Measurements from ENCODE around the gene PCGF3.

PCGF3 gene

DNA sequence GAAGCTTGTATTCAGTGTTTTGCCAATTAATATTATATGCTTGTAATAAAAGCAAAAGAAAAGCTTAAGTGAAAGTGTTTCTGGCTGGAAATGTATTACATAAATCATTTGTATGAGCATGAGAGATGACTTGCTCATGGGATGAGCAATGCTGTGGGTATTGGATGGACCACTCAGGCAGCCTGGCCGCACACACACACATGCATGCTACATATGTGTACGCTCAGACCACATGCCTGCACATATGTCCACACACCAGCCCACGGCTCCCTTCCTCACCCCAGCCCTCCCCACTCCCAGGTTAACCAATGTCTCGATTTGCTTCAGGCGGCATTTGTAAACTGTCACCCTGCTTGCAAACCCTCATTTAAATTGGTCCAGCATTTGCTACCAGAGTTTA lies 64.4 kb downstream of the PCGF3 start:
- TF ChIP-seq ZBTB1 (tag by site-specific recombination; IDR thresholded peaks at IDR 0.05), result no peak
- no peak for TF ChIP-seq ZNF416 (tag by site-specific recombination; IDR thresholded peaks at IDR 0.05)
- no peak for TF ChIP-seq TCF7L2 (IDR thresholded peaks at IDR 0.05; ENCODE audit: borderline replicate concordance, low read depth, low read length)
- no peak for TF ChIP-seq ZNF239 (tag by site-specific recombination; IDR thresholded peaks at IDR 0.05)
- no peak for TF ChIP-seq ZNF211 (tag by site-specific recombination; IDR thresholded peaks at IDR 0.05; ENCODE audit: low read depth)
- no peak for TF ChIP-seq GLIS1 (tag by site-specific recombination; IDR thresholded peaks at IDR 0.05)
- no peak for TF ChIP-seq OVOL3 (tag by site-specific recombination; IDR thresholded peaks at IDR 0.05)
- no peak for TF ChIP-seq PRDM2 (tag by site-specific recombination; IDR thresholded peaks at IDR 0.05; ENCODE audit: borderline replicate concordance)
- TF ChIP-seq ZNF549 (tag by site-specific recombination; IDR thresholded peaks at IDR 0.05), result no peak
- TF ChIP-seq, protein P1, sequence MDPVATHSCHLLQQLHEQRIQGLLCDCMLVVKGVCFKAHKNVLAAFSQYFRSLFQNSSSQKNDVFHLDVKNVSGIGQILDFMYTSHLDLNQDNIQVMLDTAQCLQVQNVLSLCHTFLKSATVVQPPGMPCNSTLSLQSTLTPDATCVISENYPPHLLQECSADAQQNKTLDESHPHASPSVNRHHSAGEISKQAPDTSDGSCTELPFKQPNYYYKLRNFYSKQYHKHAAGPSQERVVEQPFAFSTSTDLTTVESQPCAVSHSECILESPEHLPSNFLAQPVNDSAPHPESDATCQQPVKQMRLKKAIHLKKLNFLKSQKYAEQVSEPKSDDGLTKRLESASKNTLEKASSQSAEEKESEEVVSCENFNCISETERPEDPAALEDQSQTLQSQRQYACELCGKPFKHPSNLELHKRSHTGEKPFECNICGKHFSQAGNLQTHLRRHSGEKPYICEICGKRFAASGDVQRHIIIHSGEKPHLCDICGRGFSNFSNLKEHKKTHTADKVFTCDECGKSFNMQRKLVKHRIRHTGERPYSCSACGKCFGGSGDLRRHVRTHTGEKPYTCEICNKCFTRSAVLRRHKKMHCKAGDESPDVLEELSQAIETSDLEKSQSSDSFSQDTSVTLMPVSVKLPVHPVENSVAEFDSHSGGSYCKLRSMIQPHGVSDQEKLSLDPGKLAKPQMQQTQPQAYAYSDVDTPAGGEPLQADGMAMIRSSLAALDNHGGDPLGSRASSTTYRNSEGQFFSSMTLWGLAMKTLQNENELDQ (tag by site-specific recombination; IDR thresholded peaks at IDR 0.05; ENCODE audit: low read depth), result no peak
- TF ChIP-seq ZNF18 (tag by site-specific recombination; IDR thresholded peaks at IDR 0.05), result no peak
- no peak for TF ChIP-seq ZNF362 (tag by site-specific recombination; IDR thresholded peaks at IDR 0.05)
- TF ChIP-seq ZFHX2 (tag by site-specific recombination; conservative IDR thresholded peaks at IDR 0.05), result no peak
- TF ChIP-seq ZNF660 (tag by site-specific recombination; IDR thresholded peaks at IDR 0.05), result no peak
- TF ChIP-seq ZNF148 (tag by site-specific recombination; IDR thresholded peaks at IDR 0.05; ENCODE audit: borderline replicate concordance), result no peak
- TF ChIP-seq ZNF585B (tag by site-specific recombination; IDR thresholded peaks at IDR 0.05), result no peak
- TF ChIP-seq ZNF391 (tag by site-specific recombination; IDR thresholded peaks at IDR 0.05; ENCODE audit: borderline replicate concordance, low read depth), result no peak
- no peak for TF ChIP-seq ZNF19 (tag by site-specific recombination; IDR thresholded peaks at IDR 0.05; ENCODE audit: low read depth)
- no peak overlapping the region for H3K4me3 ChIP-seq (ENCODE audit: low read depth, low read length)
- no peaks in the 10 kb centered on the region for H3K4me1 ChIP-seq (ENCODE audit: control insufficient read depth, insufficient read depth, low read length)
- ChIA-PET CTCF (no interaction called here), POLR2A (interaction anchor here (0.7 kb wide), 1 partner anchor 35 kb away, joined by 3 read pairs; no protein-coding TSS in a partner anchor)
- no peaks in the 10 kb centered on the region for H3K9me3 ChIP-seq (ENCODE audit: control insufficient read depth, insufficient read depth, low read depth, low read length)
- H3K27ac ChIP-seq (ENCODE audit: extremely low read depth, low read depth, low read length), result no peak overlapping the region
- H3K36me3 ChIP-seq (ENCODE audit: control insufficient read depth in 2 of 2, insufficient read depth in 1 of 2, low read length in 2 of 2), result peaks cover 0 to 64% of the 10 kb centered on the region in 2 experiments; a peak in 1 of 3 replicates
